H9 (cell line): ENCODE measurements around the gene PCYT1A. TPM values are rescaled to one million over a fixed set of nuclear protein-coding genes. Genes with fewer than 3 reads are reported as not detected.

ENCODE experiments used
- DNase-seq: peaks from one replicate; pipeline ENCODE4 v3.0.0-alpha.2; 2017
- H2AFZ ChIP-seq: one replicate; pipeline ENCODE4 v1.6.1; 2013; ENCODE audit warnings: mild to moderate bottlenecking, low read length, control low read depth, moderate library complexity
- H2AK5ac ChIP-seq: 2 replicates; pipeline ENCODE4 v1.6.1; 2013; ENCODE audit warnings: low read length, control low read depth, mixed read lengths; ENCODE audit not compliant: insufficient read length
- H2BK120ac ChIP-seq: one replicate; pipeline ENCODE4 v1.6.1; 2013; ENCODE audit warnings: low read depth, mild to moderate bottlenecking, low read length, control low read depth, inconsistent platforms; ENCODE audit not compliant: poor library complexity, severe bottlenecking
- H2BK12ac ChIP-seq: 2 replicates; pipeline ENCODE4 v1.6.1; 2013; ENCODE audit warnings: low read length, control low read depth, mixed read lengths, low read depth; ENCODE audit not compliant: insufficient read length
- H2BK15ac ChIP-seq: 2 replicates; pipeline ENCODE4 v1.6.1; 2013; ENCODE audit warnings: low read depth, low read length, control low read depth
- H2BK20ac ChIP-seq: one replicate; pipeline ENCODE4 v1.6.1; 2013; ENCODE audit warnings: low read depth, mild to moderate bottlenecking, low read length, control low read depth, inconsistent platforms; ENCODE audit not compliant: poor library complexity, severe bottlenecking
- H2BK5ac ChIP-seq: 2 replicates; pipeline ENCODE4 v1.6.1; 2013; ENCODE audit warnings: low read length, control low read depth, mixed read lengths; ENCODE audit not compliant: insufficient read length
- H3K14ac ChIP-seq: 2 replicates; pipeline ENCODE4 v1.6.1; 2013; ENCODE audit warnings: low read length, control low read depth; ENCODE audit not compliant: insufficient read depth
- H3K18ac ChIP-seq: 2 replicates; pipeline ENCODE4 v1.6.1; 2013; ENCODE audit warnings: low read depth, mild to moderate bottlenecking, mixed read lengths, low read length, control low read depth; ENCODE audit not compliant: insufficient read length
- H3K23ac ChIP-seq: 2 replicates; pipeline ENCODE4 v1.6.1; 2013; ENCODE audit warnings: low read length, control low read depth, mixed read lengths, low read depth; ENCODE audit not compliant: insufficient read length
- H3K23me2 ChIP-seq: 2 replicates; pipeline ENCODE4 v1.6.1; 2013; ENCODE audit warnings: low read depth, mild to moderate bottlenecking, mixed read lengths, low read length, control low read depth; ENCODE audit not compliant: insufficient read length, poor library complexity, severe bottlenecking
- H3K27ac ChIP-seq: 2 replicates; pipeline ENCODE4 v1.5.1; 2013; ENCODE audit warnings: low read length, control low read depth, mixed read lengths, low read depth; ENCODE audit not compliant: insufficient read length
- H3K27me3 ChIP-seq: 2 replicates; pipeline ENCODE4 v1.6.1; 2013; ENCODE audit warnings: low read length, control low read depth, inconsistent platforms; ENCODE audit not compliant: insufficient read depth
- H3K4ac ChIP-seq: 2 replicates; pipeline ENCODE4 v1.6.1; 2013; ENCODE audit warnings: low read depth, mild to moderate bottlenecking, control low read depth, inconsistent platforms, low read length, moderate library complexity
- H3K4me1 ChIP-seq: 2 replicates; pipeline ENCODE4 v1.6.1; 2013; ENCODE audit warnings: low read length, control low read depth, inconsistent platforms; ENCODE audit not compliant: insufficient read depth
- H3K4me2 ChIP-seq: 2 replicates; pipeline ENCODE4 v1.6.1; 2013; ENCODE audit warnings: low read length, control low read depth, mixed read lengths; ENCODE audit not compliant: insufficient read length, insufficient read depth
- H3K56ac ChIP-seq: 2 replicates; pipeline ENCODE4 v1.6.1; 2013; ENCODE audit warnings: low read depth, mild to moderate bottlenecking, mixed read lengths, low read length, control low read depth; ENCODE audit not compliant: insufficient read length
- H3K79me1 ChIP-seq: 2 replicates; pipeline ENCODE4 v1.6.1; 2013; ENCODE audit warnings: low read depth, mild to moderate bottlenecking, moderate library complexity, low read length, control low read depth, inconsistent platforms; ENCODE audit not compliant: insufficient read depth, poor library complexity, severe bottlenecking
- H3K79me2 ChIP-seq: 2 replicates; pipeline ENCODE4 v1.6.1; 2013; ENCODE audit warnings: low read length, control low read depth, inconsistent platforms; ENCODE audit not compliant: insufficient read depth
- H3K9ac ChIP-seq: 2 replicates; pipeline ENCODE4 v1.6.1; 2013; ENCODE audit warnings: low read length, control low read depth, mixed read lengths; ENCODE audit not compliant: insufficient read length; ENCODE audit errors: extremely low read depth
- H3K9me3 ChIP-seq: one replicate; pipeline ENCODE4 v1.6.1; 2013; ENCODE audit warnings: low read depth, low read length, inconsistent platforms; ENCODE audit not compliant: control insufficient read depth
- H3T11ph ChIP-seq: one replicate; pipeline ENCODE4 v1.6.1; 2013; ENCODE audit warnings: mild to moderate bottlenecking, low read length, control low read depth, inconsistent platforms
- H4K20me1 ChIP-seq: one replicate; pipeline ENCODE4 v1.6.1; 2013; ENCODE audit not compliant: control insufficient read depth, insufficient read length, insufficient read depth
- H4K5ac ChIP-seq: 2 replicates; pipeline ENCODE4 v1.6.1; 2013; ENCODE audit warnings: low read depth, mild to moderate bottlenecking, mixed read lengths, low read length, control low read depth; ENCODE audit not compliant: insufficient read length
- H4K8ac ChIP-seq: replicated peaks from 2 replicates; pipeline ENCODE4 v1.6.1; 2013; ENCODE audit warnings: low read length, control low read depth, mixed read lengths, low read depth; ENCODE audit not compliant: insufficient read length
- H4K91ac ChIP-seq: 2 replicates; pipeline ENCODE4 v1.6.1; 2013; ENCODE audit warnings: low read depth, mild to moderate bottlenecking, moderate library complexity, mixed read lengths, low read length, control low read depth; ENCODE audit not compliant: insufficient read length
- H3K27ac Mint-ChIP-seq, 3 experiments: 2 replicates in 2 of 3; 3 replicates in 1 of 3; pipeline ENCODE4 v1.8.0; 2020 to 2021; ENCODE audit warnings: mixed read lengths in 3 of 3, mild to moderate bottlenecking in 1 of 3, moderate library complexity in 1 of 3
- H3K27me3 Mint-ChIP-seq: 2 replicates; pipeline ENCODE4 v1.8.0; 2021; ENCODE audit warnings: low read depth, mild to moderate bottlenecking, moderate library complexity, mixed read lengths
- H3K36me3 Mint-ChIP-seq, 3 experiments: 2 replicates in 2 of 3; 3 replicates in 1 of 3; pipeline ENCODE4 v1.8.0; 2020 to 2021; ENCODE audit warnings: low read depth in 3 of 3, mixed read lengths in 3 of 3; ENCODE audit not compliant: insufficient read depth in 1 of 3
- H3K4me1 Mint-ChIP-seq, 2 experiments: 2 replicates each; pipeline ENCODE4 v1.8.0; 2020; ENCODE audit warnings: mixed read lengths in 2 of 2
- H3K4me3 Mint-ChIP-seq, 2 experiments: 2 replicates in 1 of 2; 3 replicates in 1 of 2; pipeline ENCODE4 v1.8.0; 2020 to 2021; ENCODE audit warnings: mild to moderate bottlenecking in 2 of 2, mixed read lengths in 2 of 2, moderate library complexity in 1 of 2
- H3K9me3 Mint-ChIP-seq, 2 experiments: 2 replicates in 1 of 2; 3 replicates in 1 of 2; pipeline ENCODE4 v1.8.0; 2020; ENCODE audit warnings: mild to moderate bottlenecking in 2 of 2, mixed read lengths in 2 of 2, moderate library complexity in 1 of 2
- CTCF ChIP-seq: fragments of 200-600 bp; sonication (generic); conservative IDR thresholded peaks from 3 replicates; pipeline ENCODE4 v1.8.0; 2021; ENCODE audit warnings: antibody characterized with exemption, mild to moderate bottlenecking
- WGBS: extraction: QIAGEN DNeasy Blood & Tissue Kit; methylation state at CpG from one replicate; pipeline ENCODE4 v1.1.7; 2013; ENCODE audit warnings: missing lambda C conversion rate, low lambda C conversion rate, mixed read lengths; ENCODE audit not compliant: insufficient read length; ENCODE audit errors: extremely low coverage; 5-methylcytosine and 5-hydroxymethylcytosine counted together
- total RNA-seq: library from RNA; stranded (reverse); gene quantifications from 2 replicates; pipeline ENCODE4 v1.2.1, GENCODE V29; 2021

The PCYT1A gene
- total RNA-seq, 1 experiment from 2014 or later = 31.6 TPM

- Histone ChIP-seq H2BK12ac (no peak overlapping the region), H3K18ac (no peak overlapping the region), H4K5ac (no peak overlapping the region), H3K79me2 (no peaks in the 10 kb centered on the region), H2AK5ac (no peak overlapping the region), H3K9me3 (no peaks in the 10 kb centered on the region), H3K4me1 (no peaks in the 10 kb centered on the region), H3T11ph (no peak overlapping the region), H3K27ac (no peak overlapping the region), H4K8ac (no peak overlapping the region), H3K23ac (no peak overlapping the region), H2BK120ac (no peak overlapping the region), H4K20me1 (no peaks in the 10 kb centered on the region), H2BK5ac (no peak overlapping the region), H3K14ac (no peak overlapping the region), H3K4ac (no peak overlapping the region), H3K56ac (no peak overlapping the region), H3K23me2 (no peaks in the 10 kb centered on the region), H2AFZ (no peak overlapping the region), H3K4me2 (no peak overlapping the region), H3K27me3 (no peaks in the 10 kb centered on the region), H2BK15ac (no peak overlapping the region), H4K91ac (no peak overlapping the region), H3K9ac (no peak overlapping the region), H3K79me1 (no peaks in the 10 kb centered on the region), H2BK20ac (no peak overlapping the region)
- no peak for DNase-seq
- no CpG with 5 or more reads among the region's 1 CpG for WGBS
- peaks cover 0 to under 1% of the 10 kb centered on the region in 2 experiments; a peak in 1 of 5 replicates for H3K9me3 Mint-ChIP-seq
- no peak overlapping the region for H3K4me3 Mint-ChIP-seq
- H3K27me3 Mint-ChIP-seq = no peaks in the 10 kb centered on the region
- no peak for TF ChIP-seq CTCF
- peak overlapping the region in 1 of 3 experiments; percentile 65; a peak in 1 of 7 replicates for H3K27ac Mint-ChIP-seq
- peaks cover 2 to 19% (median 3%) of the 10 kb centered on the region in 3 experiments; a peak in 6 of 7 replicates for H3K36me3 Mint-ChIP-seq
- no peaks in the 10 kb centered on the region for H3K4me1 Mint-ChIP-seq
These were observed 31.8 kb downstream of the PCYT1A start for GRCh38 chr3:196255776-196256175.
